DOHH2 (cell line): Measurements from ENCODE around the gene FAM78B.

Source experiments
- EZH2phosphoT487 ChIP-seq: fragments of 200-600 bp; sonication (generic); IDR thresholded peaks from 2 replicates; pipeline ENCODE4 v1.6.1; 2017; ENCODE audit warnings: borderline replicate concordance, mild to moderate bottlenecking, antibody characterized with exemption, low read length, moderate library complexity, mixed read lengths
- TF ChIP-seq, protein P1 (sequence below): fragments of 200-600 bp; sonication (generic); IDR thresholded peaks from one replicate; pipeline ENCODE4 v1.5.1; 2014; ENCODE audit warnings: antibody characterized with exemption, mild to moderate bottlenecking, low read depth, low read length; ENCODE audit not compliant: poor library complexity, severe bottlenecking

DNA sequence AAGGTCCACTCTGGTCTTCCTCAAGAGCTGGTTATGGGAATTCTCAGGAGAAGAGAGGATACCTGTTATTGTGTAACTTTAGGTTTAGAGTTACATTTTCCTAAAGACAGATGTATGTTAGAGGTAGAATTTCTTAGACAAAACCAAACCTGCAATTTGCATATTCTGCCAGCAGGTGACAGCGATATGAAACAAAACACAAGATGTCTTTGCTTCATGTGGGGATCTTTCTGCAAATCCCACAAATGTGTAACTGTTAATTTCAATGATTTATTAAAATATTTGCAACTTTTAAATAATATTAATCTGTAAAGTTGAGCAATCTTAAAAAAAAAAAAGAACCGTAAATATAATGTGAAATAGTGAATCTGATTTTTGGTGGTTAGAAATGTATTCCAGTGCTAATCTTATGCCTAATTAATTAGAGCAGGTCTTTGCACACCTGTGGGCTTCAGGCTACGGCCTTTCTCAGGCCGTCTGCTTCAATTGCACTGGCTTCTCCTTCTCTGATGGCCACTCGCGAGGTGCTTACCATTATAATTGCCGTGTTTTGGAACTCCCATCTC, 33.4 kb downstream of the FAM78B start:
- TF ChIP-seq, protein P1, sequence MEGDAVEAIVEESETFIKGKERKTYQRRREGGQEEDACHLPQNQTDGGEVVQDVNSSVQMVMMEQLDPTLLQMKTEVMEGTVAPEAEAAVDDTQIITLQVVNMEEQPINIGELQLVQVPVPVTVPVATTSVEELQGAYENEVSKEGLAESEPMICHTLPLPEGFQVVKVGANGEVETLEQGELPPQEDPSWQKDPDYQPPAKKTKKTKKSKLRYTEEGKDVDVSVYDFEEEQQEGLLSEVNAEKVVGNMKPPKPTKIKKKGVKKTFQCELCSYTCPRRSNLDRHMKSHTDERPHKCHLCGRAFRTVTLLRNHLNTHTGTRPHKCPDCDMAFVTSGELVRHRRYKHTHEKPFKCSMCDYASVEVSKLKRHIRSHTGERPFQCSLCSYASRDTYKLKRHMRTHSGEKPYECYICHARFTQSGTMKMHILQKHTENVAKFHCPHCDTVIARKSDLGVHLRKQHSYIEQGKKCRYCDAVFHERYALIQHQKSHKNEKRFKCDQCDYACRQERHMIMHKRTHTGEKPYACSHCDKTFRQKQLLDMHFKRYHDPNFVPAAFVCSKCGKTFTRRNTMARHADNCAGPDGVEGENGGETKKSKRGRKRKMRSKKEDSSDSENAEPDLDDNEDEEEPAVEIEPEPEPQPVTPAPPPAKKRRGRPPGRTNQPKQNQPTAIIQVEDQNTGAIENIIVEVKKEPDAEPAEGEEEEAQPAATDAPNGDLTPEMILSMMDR: peak; percentile 50
- TF ChIP-seq EZH2phosphoT487: no peak
